ENCODE measurements around the gene BSCL2. TPM values are rescaled to one million over a fixed set of nuclear protein-coding genes. Genes with fewer than 3 reads are reported as not detected.
"Not testable (repeated sequence)": the region's sequence is repeated elsewhere in the genome, so short reads cannot be mapped to it uniquely, and the experiment has no call there.

The BSCL2 gene
- total and polyA plus RNA-seq, 4 donors = 15.1 to 40.0 (median 28.7) TPM

DNA sequence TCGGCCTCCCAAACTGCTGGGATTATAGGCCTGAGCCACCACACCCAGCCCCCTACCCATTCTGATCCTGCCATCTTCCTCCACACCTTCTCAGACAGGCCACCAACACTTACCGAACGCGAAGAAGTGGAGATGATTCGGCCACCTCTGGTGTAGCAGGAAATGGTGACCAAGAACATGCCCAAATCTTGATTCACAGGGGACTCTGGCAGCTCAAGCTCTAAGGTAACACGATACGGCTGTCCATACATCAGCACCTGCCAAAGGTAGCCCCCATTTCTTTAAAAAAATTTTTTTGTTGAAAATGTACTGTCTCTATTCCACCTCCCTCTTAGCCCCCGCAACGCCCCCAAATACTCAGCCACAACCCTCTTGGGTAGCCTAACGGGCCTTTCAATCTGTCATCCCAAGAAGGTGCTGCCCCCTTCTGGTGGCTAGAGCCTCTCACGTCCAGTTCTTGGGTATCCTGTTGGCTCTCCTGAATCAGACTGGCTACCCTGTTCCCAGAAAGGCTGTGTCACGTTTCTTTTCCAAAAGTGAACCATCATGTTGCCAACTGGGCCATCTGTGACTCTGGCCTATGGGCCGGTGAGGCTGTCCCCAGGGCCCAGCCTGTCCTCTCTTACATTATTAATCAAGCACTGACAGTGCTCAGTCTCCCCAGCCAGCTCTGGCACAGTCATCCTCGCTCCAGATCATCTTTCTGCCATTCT, 12.6 kb downstream of the BSCL2 start (continued):
- TF ChIP-seq, protein P1, sequence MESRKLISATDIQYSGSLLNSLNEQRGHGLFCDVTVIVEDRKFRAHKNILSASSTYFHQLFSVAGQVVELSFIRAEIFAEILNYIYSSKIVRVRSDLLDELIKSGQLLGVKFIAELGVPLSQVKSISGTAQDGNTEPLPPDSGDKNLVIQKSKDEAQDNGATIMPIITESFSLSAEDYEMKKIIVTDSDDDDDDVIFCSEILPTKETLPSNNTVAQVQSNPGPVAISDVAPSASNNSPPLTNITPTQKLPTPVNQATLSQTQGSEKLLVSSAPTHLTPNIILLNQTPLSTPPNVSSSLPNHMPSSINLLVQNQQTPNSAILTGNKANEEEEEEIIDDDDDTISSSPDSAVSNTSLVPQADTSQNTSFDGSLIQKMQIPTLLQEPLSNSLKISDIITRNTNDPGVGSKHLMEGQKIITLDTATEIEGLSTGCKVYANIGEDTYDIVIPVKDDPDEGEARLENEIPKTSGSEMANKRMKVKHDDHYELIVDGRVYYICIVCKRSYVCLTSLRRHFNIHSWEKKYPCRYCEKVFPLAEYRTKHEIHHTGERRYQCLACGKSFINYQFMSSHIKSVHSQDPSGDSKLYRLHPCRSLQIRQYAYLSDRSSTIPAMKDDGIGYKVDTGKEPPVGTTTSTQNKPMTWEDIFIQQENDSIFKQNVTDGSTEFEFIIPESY (IDR thresholded peaks at IDR 0.05) = no peak
- TF ChIP-seq SP1 (IDR thresholded peaks at IDR 0.05) = no peak
- no peak for TF ChIP-seq FOXA2 (IDR thresholded peaks at IDR 0.05)

DNA sequence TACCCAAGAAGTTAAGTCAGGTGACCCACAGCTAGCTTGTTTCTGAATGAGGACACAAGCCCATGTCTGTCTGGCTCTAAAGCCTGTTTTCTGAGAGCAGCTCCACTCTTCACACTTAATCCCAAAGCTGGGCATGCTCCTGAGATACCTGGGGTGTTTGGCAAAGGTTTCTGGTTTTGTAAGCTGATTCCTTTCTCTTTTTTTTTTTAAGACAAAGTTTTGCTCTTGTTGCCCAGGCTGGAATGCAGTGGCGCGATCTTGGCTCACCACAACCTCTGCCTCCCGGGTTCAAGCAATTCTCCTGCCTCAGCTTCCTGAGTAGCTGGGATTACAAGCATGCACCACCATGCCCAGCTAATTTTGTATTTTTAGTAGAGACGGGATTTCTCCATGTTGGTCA, 13.6 kb downstream of the BSCL2 start:
- H3K27ac ChIP-seq (ENCODE audit: low read depth in 1 of 2, low read length in 2 of 2); H3K4me1 ChIP-seq (ENCODE audit: control insufficient read depth in 4 of 4, insufficient read depth in 4 of 4, low read length in 3 of 4); H3K9me3 ChIP-seq (ENCODE audit: control insufficient read depth in 4 of 4, low read length in 3 of 4); DNase-seq (ENCODE audit: low spot score); H3K4me3 ChIP-seq (ENCODE audit: low read depth in 1 of 3, low read length in 3 of 3); H3K27me3 ChIP-seq (ENCODE audit: control insufficient read depth in 4 of 4, insufficient read depth in 4 of 4, low read length in 3 of 4); H3K9ac ChIP-seq (ENCODE audit: low read depth in 1 of 2, low read length in 2 of 2): not testable (repeated sequence)
- WGBS = 81% methylated on average over 4 of the region's 4 CpGs
- H3K36me3 ChIP-seq (ENCODE audit: control insufficient read depth in 4 of 4, insufficient read depth in 3 of 4, low read depth in 1 of 4, low read length in 3 of 4) = peaks cover 6 to 24% (median 18%) of the 10 kb centered on the region in 4 donors

DNA sequence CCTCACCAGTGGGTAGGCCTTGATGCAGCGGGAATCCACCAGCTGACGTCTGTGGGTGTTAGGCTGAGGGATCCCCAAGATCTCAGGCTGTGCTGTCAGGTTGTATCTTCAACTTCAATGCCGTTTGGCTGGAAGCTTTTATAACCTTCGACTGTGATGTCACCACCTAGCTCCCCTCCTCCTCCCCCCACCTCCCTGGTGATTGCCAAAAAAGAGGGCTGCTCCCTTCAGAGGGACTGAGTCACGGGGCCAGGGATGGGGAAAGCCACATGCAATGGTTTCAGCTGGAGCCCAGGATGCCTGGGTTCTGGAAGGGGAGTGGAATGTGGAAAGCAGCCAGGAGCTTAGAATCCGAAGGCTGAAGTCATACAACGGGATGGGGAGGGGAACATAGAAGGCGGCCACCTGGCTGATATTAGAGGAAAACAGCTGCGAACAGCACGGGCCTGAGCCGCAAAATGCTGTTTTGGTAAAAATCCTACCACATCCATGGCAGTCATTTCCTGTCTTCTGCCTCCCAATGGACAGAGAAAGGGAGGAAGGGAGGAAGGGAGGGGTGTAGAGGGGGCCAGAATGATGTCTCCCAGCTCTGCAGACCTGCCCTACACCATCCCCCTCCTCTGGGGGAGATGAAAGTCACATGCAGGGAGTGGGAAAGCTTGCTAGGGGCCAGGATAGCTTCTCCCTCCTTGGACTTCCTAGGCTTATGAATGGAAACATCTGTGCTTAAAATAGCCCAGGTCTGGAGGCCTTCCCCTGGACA, 17.6 kb downstream of the BSCL2 start, which contains the start of gene LRRN4CL:
Gene LRRN4CL, minus strand, starts transcription at position 110 of the 763 bp plus-strand sequence. CDS start 1,022 bp downstream, outside the sequence.
- Histone ChIP-seq H3K4me3 (ENCODE audit: low read depth in 1 of 3, low read length in 3 of 3) (no peak within 1 kb of the TSS), H3K27ac (ENCODE audit: low read depth in 1 of 2, low read length in 2 of 2) (no peak within 1 kb of the TSS), H3K4me1 (ENCODE audit: control insufficient read depth in 4 of 4, insufficient read depth in 4 of 4, low read length in 3 of 4) (peaks cover 0 to 10% (median 3%) of the 10 kb centered on the region in 4 donors), H3K9ac (ENCODE audit: low read depth in 1 of 2, low read length in 2 of 2) (no peak within 1 kb of the TSS), H3K36me3 (ENCODE audit: control insufficient read depth in 4 of 4, insufficient read depth in 3 of 4, low read depth in 1 of 4, low read length in 3 of 4) (peaks cover 6 to 24% (median 18%) of the 10 kb centered on the region in 4 donors), H3K27me3 (ENCODE audit: control insufficient read depth in 4 of 4, insufficient read depth in 4 of 4, low read length in 3 of 4) (no peaks in the 10 kb centered on the region), H3K9me3 (ENCODE audit: control insufficient read depth in 4 of 4, low read length in 3 of 4) (no peaks in the 10 kb centered on the region)
- DNase-seq (ENCODE audit: low spot score) = no peak
- 76% methylated on average over 11 of the region's 11 CpGs for WGBS
- TF ChIP-seq, protein P2, sequence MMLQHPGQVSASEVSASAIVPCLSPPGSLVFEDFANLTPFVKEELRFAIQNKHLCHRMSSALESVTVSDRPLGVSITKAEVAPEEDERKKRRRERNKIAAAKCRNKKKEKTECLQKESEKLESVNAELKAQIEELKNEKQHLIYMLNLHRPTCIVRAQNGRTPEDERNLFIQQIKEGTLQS (IDR thresholded peaks at IDR 0.05) = no peak
- TF ChIP-seq GABPA (IDR thresholded peaks at IDR 0.05 in 1 of 2, conservative IDR thresholded peaks at IDR 0.05 in 1 of 2) (no peak), NR2F2 (IDR thresholded peaks at IDR 0.05) (no peak)
- TF ChIP-seq, protein P1 (IDR thresholded peaks at IDR 0.05) = no peak

DNA sequence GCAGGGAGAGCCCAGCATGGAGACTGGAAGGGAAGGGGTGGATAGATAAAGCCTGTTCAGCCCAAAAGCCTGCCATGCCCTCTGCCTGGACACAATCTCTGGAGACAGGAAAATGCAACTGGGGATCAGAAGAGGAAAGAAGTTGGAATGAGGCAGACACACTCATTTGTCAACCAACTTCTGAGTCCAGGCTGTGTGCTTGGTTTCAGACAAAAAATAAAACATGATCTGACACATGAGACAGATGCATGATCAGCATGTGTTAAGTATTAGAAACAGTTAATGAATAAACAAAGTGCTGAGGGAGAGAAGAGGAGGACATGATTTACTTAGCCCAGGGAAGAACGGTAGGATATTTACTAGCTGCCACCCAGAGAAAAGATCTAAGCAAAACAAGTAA, 18.7 kb downstream of the BSCL2 start:
- Histone ChIP-seq H3K9ac (ENCODE audit: low read depth in 1 of 2, low read length in 2 of 2) (no peak overlapping the region), H3K9me3 (ENCODE audit: control insufficient read depth in 4 of 4, low read length in 3 of 4) (no peaks in the 10 kb centered on the region), H3K27ac (ENCODE audit: low read depth in 1 of 2, low read length in 2 of 2) (no peak overlapping the region), H3K27me3 (ENCODE audit: control insufficient read depth in 4 of 4, insufficient read depth in 4 of 4, low read length in 3 of 4) (no peaks in the 10 kb centered on the region), H3K4me3 (ENCODE audit: low read depth in 1 of 3, low read length in 3 of 3) (no peak overlapping the region), H3K36me3 (ENCODE audit: control insufficient read depth in 4 of 4, insufficient read depth in 3 of 4, low read depth in 1 of 4, low read length in 3 of 4) (peaks cover 6 to 24% (median 18%) of the 10 kb centered on the region in 4 donors), H3K4me1 (ENCODE audit: control insufficient read depth in 4 of 4, insufficient read depth in 4 of 4, low read length in 3 of 4) (peaks cover 0 to 8% (median 3%) of the 10 kb centered on the region in 4 donors)
- TF ChIP-seq, protein P1 (IDR thresholded peaks at IDR 0.05) = no peak
- TF ChIP-seq, protein P2 (IDR thresholded peaks at IDR 0.05) = no peak
- no peak for TF ChIP-seq TAF1 (conservative IDR thresholded peaks at IDR 0.05)
- no peak for TF ChIP-seq RAD21 (IDR thresholded peaks at IDR 0.05)
- TF ChIP-seq, protein P3, sequence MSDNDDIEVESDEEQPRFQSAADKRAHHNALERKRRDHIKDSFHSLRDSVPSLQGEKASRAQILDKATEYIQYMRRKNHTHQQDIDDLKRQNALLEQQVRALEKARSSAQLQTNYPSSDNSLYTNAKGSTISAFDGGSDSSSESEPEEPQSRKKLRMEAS (IDR thresholded peaks at IDR 0.05) = no peak
- no peak for TF ChIP-seq NR2F2 (IDR thresholded peaks at IDR 0.05)
- DNase-seq (ENCODE audit: low spot score) = no peak
- 35% methylated on average over 1 of the region's 1 CpG for WGBS

Measured in liver (tissue), 9 donors.